Ovary (tissue), 3 donors: ENCODE data around the gene DUSP6.

Experiments
- CTCF ChIP-seq, 3 donors: fragments of 450-650 bp in 2 of 3; fragments of 200-600 bp in 1 of 3; IDR thresholded peaks; one replicate each; pipeline versions ENCODE4 v1.5.1 to v1.8.0; 2016 to 2022; ENCODE audit warnings: antibody characterized with exemption in 3 of 3, mild to moderate bottlenecking in 1 of 3
- POLR2A ChIP-seq: fragments of 450-650 bp; IDR thresholded peaks from one replicate; pipeline ENCODE4 v1.6.1; 2017; ENCODE audit warnings: antibody characterized with exemption, mild to moderate bottlenecking, moderate library complexity
- donor health status: DM: no; HTN: no; CAD: no.

- no peak for TF ChIP-seq CTCF (IDR thresholded peaks at IDR 0.05)
- TF ChIP-seq POLR2A = no peak
These were observed 31.1 kb upstream of the DUSP6 start for GRCh38 chr12:89383235-89384049.
